K562 (cell line): Measurements from ENCODE around the gene LCLAT1. TPM values are rescaled to one million over a fixed set of nuclear protein-coding genes. Genes with fewer than 3 reads are reported as not detected.

Experiments used
- ATAC-seq: fragments of 200-7000 bp; cut with Tn5 transposase; 3 replicates; pipeline ENCODE4 v1.9.1; 2020; ENCODE audit warnings: moderate library complexity
- BruUV-seq: library from RNA; stranded (reverse); fragments of 400-500 nt; replicated peaks from 2 replicates; lab custom pipeline; 2021; lab: Mats Ljungman, UMichigan
- CTCF ChIA-PET: fragments of 300-600 bp; formaldehyde crosslinking; extraction: SDS; loops from one replicate; lab custom pipeline; 2021; ENCODE audit warnings: low intra/inter-chr PET ratio; lab: Yijun Ruan, JAX
- POLR2A ChIA-PET: fragments of 300-600, 350-650 bp; sonication (Branson Sonifier 250); formaldehyde crosslinking; extraction: SDS; loops from one replicate; lab custom pipeline; 2021; ENCODE audit warnings: antibody characterized with exemption, inconsistent platforms; lab: Yijun Ruan, JAX
- DNase-seq, 4 experiments: peaks; one replicate each; pipeline versions ENCODE4 v3.0.0 to v3.0.0-alpha.2; 2011 to 2018; ENCODE audit warnings: low spot score in 3 of 4, mixed read lengths in 3 of 4; ENCODE audit errors: extremely low read depth in 1 of 4
- FAIRE-seq: peaks from 2 replicates; lab custom pipeline; 2011; peaks lifted over from hg19 to GRCh38; lab: Jason Lieb, UNC
- H2AFZ ChIP-seq: 2 replicates; pipeline ENCODE4 v1.6.0; 2011; ENCODE audit warnings: low read depth, low read length, control low read depth, inconsistent platforms
- H3K27ac ChIP-seq: fragments of 200-600 bp; 3 replicates; pipeline ENCODE4 v1.8.0; 2011; ENCODE audit warnings: low read depth, mild to moderate bottlenecking, control low read depth, inconsistent platforms, low read length, moderate library complexity, mixed read lengths; ENCODE audit errors: extremely low read depth
- H3K27me3 ChIP-seq, 2 experiments: fragments of 300-600 bp in 1 of 2; 2 replicates in 1 of 2; 3 replicates in 1 of 2; pipeline versions ENCODE4 v1.6.0 to v1.8.0; 2011; ENCODE audit warnings: inconsistent platforms in 2 of 2, low read length in 2 of 2, mild to moderate bottlenecking in 1 of 2, mixed read lengths in 1 of 2, moderate library complexity in 1 of 2; ENCODE audit not compliant: control insufficient read depth in 2 of 2, insufficient read depth in 2 of 2
- H3K36me3 ChIP-seq: fragments of 300-600 bp; 3 replicates; pipeline ENCODE4 v1.8.0; 2011; ENCODE audit warnings: mild to moderate bottlenecking, low read length, inconsistent platforms; ENCODE audit not compliant: control insufficient read depth, insufficient read depth
- H3K4me1 ChIP-seq, 2 experiments: fragments of 200-600 bp in 1 of 2; replicated peaks in 1 of 2; 2 replicates in 1 of 2; 3 replicates in 1 of 2; pipeline versions ENCODE4 v1.5.1 to v1.8.0; 2011; ENCODE audit warnings: inconsistent platforms in 2 of 2, low read length in 2 of 2, mild to moderate bottlenecking in 1 of 2, mixed read lengths in 1 of 2, moderate library complexity in 1 of 2; ENCODE audit not compliant: control insufficient read depth in 2 of 2, insufficient read depth in 2 of 2
- H3K4me2 ChIP-seq: 2 replicates; pipeline ENCODE4 v1.6.1; 2011; ENCODE audit warnings: low read length, control low read depth, inconsistent platforms, mixed read lengths; ENCODE audit not compliant: insufficient read depth
- H3K4me3 ChIP-seq: fragments of 200-600 bp; sonication (generic), shearing (Covaris generic); 2 replicates; pipeline ENCODE4 v1.5.1; 2016; ENCODE audit warnings: control low read depth, inconsistent platforms
- H3K79me2 ChIP-seq: fragments of 200-600 bp; 3 replicates; pipeline ENCODE4 v1.8.0; 2011; ENCODE audit warnings: low read length, inconsistent platforms; ENCODE audit not compliant: control insufficient read depth, insufficient read depth
- H3K9ac ChIP-seq, 2 experiments: 2 replicates each; pipeline versions ENCODE4 v1.6.0 to v1.6.1; 2011; ENCODE audit warnings: low read depth in 2 of 2, low read length in 2 of 2, control low read depth in 1 of 2, inconsistent platforms in 1 of 2, mild to moderate bottlenecking in 1 of 2, mixed read lengths in 1 of 2; ENCODE audit not compliant: insufficient read depth in 1 of 2
- H3K9me1 ChIP-seq: one replicate; pipeline ENCODE4 v1.6.0; 2011; ENCODE audit warnings: inconsistent platforms, mild to moderate bottlenecking, low read length, moderate library complexity; ENCODE audit not compliant: control insufficient read depth, insufficient read depth
- H3K9me3 ChIP-seq: replicated peaks from 2 replicates; pipeline ENCODE4 v1.5.1; 2011; ENCODE audit warnings: low read depth, low read length, inconsistent platforms; ENCODE audit not compliant: control insufficient read depth, insufficient read depth
- H4K20me1 ChIP-seq: replicated peaks from 2 replicates; pipeline ENCODE4 v1.6.1; 2011; ENCODE audit warnings: low read length, inconsistent platforms, mixed read lengths; ENCODE audit not compliant: control insufficient read depth, insufficient read depth
- BRF1 ChIP-seq: IDR thresholded peaks from 3 replicates; pipeline ENCODE4 v1.6.1; 2011; ENCODE audit warnings: borderline replicate concordance, mild to moderate bottlenecking; ENCODE audit not compliant: insufficient read length; ENCODE audit errors: extremely low read depth
- CBFA2T2 ChIP-seq: fragments of 450-650 bp; conservative IDR thresholded peaks from 2 replicates; pipeline ENCODE4 v1.6.1; 2017; ENCODE audit warnings: mild to moderate bottlenecking
- CHD2 ChIP-seq: IDR thresholded peaks from 2 replicates; pipeline ENCODE4 v1.6.1; 2011; ENCODE audit warnings: low read depth, low read length
- COPS2 ChIP-seq: fragments of 450-650 bp; conservative IDR thresholded peaks from 2 replicates; pipeline ENCODE4 v1.6.1; 2016; ENCODE audit warnings: mild to moderate bottlenecking, moderate library complexity
- CREB3 ChIP-seq: fragments of 450-650 bp; conservative IDR thresholded peaks from 2 replicates; pipeline ENCODE4 v1.6.1; 2016; ENCODE audit warnings: missing genetic modification characterization, low read depth, mild to moderate bottlenecking, missing compliant biosample characterization, moderate library complexity
- CTCF ChIP-seq, 3 experiments: IDR thresholded peaks in 2 of 3; conservative IDR thresholded peaks in 1 of 3; 2 replicates each; pipeline ENCODE4 v1.5.1; 2011 to 2012; ENCODE audit warnings: low read length in 3 of 3, mild to moderate bottlenecking in 3 of 3, control low read depth in 2 of 3, improper control_type of control experiment in 1 of 3, inconsistent platforms in 1 of 3, low read depth in 1 of 3, mixed read lengths in 1 of 3, moderate library complexity in 1 of 3; ENCODE audit not compliant: insufficient read depth in 2 of 3
- FOXK1 ChIP-seq: sonication (generic); formaldehyde crosslinking; IDR thresholded peaks from 2 replicates; pipeline ENCODE4 v1.8.0; 2022; ENCODE audit warnings: missing genetic modification reagents, mild to moderate bottlenecking, borderline replicate concordance
- MXI1 ChIP-seq: IDR thresholded peaks from 2 replicates; pipeline ENCODE4 v1.6.1; 2011; ENCODE audit warnings: low read depth, mild to moderate bottlenecking, improper control_type of control experiment, low read length
- POLR2G ChIP-seq: fragments of 200-400 bp; formaldehyde crosslinking; IDR thresholded peaks from 2 replicates; pipeline ENCODE4 v1.6.1; 2017; ENCODE audit warnings: low read depth, mild to moderate bottlenecking, antibody characterized with exemption, low read length, moderate library complexity
- POLR3G ChIP-seq: IDR thresholded peaks from 2 replicates; pipeline ENCODE4 v1.6.1; 2011; ENCODE audit not compliant: insufficient read length, insufficient replicate concordance; ENCODE audit errors: extremely low read depth
- RBM39 ChIP-seq: fragments of 200-400 bp; formaldehyde crosslinking; optimal IDR thresholded peaks from 2 replicates; pipeline ENCODE3; 2018; ENCODE audit warnings: low read depth, low read length
- WGBS: fragments of 100-300 bp; shearing (Covaris generic); methylation state at CpG from one replicate; pipeline ENCODE4 v1.1.6; 2016; ENCODE audit warnings: low coverage, mixed read lengths; ENCODE audit not compliant: insufficient coverage; ENCODE audit errors: missing lambda C conversion rate; 5-methylcytosine and 5-hydroxymethylcytosine counted together
- in situ Hi-C: fragments of 300-500 bp; cut with MboI; formaldehyde crosslinking; loops from 4 replicates; pipeline ENCODE4 v1.15.0; 2018; ENCODE audit warnings: inconsistent platforms, mixed read lengths
- intact Hi-C: fragments of 100-400 bp; cut with micrococcal nuclease; formaldehyde crosslinking; loops from 2 replicates; pipeline ENCODE4 v1.14.2; 2022
- polyA plus RNA-seq, 8 experiments: library from polyadenylated mRNA; depleted of rRNA in 4 of 8; stranded (reverse) in 5 of 8; unstranded in 3 of 8; fragments of >200 nt; fragmentation: Nextera tagmentation in 2 of 8; fragmentation: Illumina TruSeq in 1 of 8; extraction: Ambion mirVana in 2 of 8; extraction: Trizol in 1 of 8; gene quantifications; 2 replicates each; pipeline versions ENCODE4 v1.2.1 to v1.2.3, GENCODE V29; 2011 to 2014; ENCODE audit warnings: inconsistent platforms in 1 of 8, missing spikeins in 1 of 8
- total RNA-seq, 7 experiments: library from RNA; depleted of rRNA in 6 of 7; stranded (reverse); fragments of >200 nt in 6 of 7; fragmentation: Illumina TruSeq in 2 of 7; extraction: Trizol in 2 of 7; gene quantifications; 2 replicates each; pipeline versions ENCODE4 v1.2.1 to v1.2.3, GENCODE V29; 2011 to 2021; ENCODE audit warnings: low replicate concordance in 1 of 7

Gene LCLAT1
- total and polyA plus RNA-seq, 9 of the 15 experiments (the other 6 are each of a cell fraction or from before 2014, with no cell fraction given): 8.9 to 63.3 (median 25.4) TPM

- POLR2A ChIA-PET: interaction anchor here (0.6 kb wide), 1 partner anchor 328 kb away, joined by 3 read pairs; no protein-coding TSS in a partner anchor
- Histone ChIP-seq H3K36me3 (no peaks in the 10 kb centered on the region), H4K20me1 (no peaks in the 10 kb centered on the region), H3K27ac (no peak overlapping the region), H3K9ac (no peak overlapping the region), H3K4me2 (no peak overlapping the region), H2AFZ (no peak overlapping the region), H3K4me3 (no peak overlapping the region), H3K9me3 (no peaks in the 10 kb centered on the region), H3K79me2 (no peaks in the 10 kb centered on the region), H3K27me3 (peaks cover 16 to 70% of the 10 kb centered on the region in 2 experiments; a peak in 4 of 5 replicates), H3K9me1 (no peaks in the 10 kb centered on the region), H3K4me1 (no peaks in the 10 kb centered on the region)
- CTCF ChIA-PET: no interaction called here
- intact Hi-C loops (no loop called here), in situ Hi-C loops (no loop called here)
- ATAC-seq (no peak), FAIRE-seq (no peak), DNase-seq (no peak)
- no TSS peak for BruUV-seq
- WGBS: 1% methylated on average over 8 of the region's 8 CpGs
- TF ChIP-seq COPS2: no peak
- no peak for TF ChIP-seq CREB3 (tag)
- no peak for TF ChIP-seq POLR3G
- TF ChIP-seq FOXK1: no peak
- TF ChIP-seq MXI1: no peak
- no peak for TF ChIP-seq CTCF (IDR thresholded peaks at IDR 0.05 in 2 of 3, conservative IDR thresholded peaks at IDR 0.05 in 1 of 3; ENCODE audit: insufficient read depth in 2 of 3, low read depth in 1 of 3, low read length in 3 of 3)
- TF ChIP-seq CHD2: no peak
- no peak for TF ChIP-seq POLR2G
- no peak for TF ChIP-seq CBFA2T2
- TF ChIP-seq BRF1: no peak
- TF ChIP-seq RBM39: no peak
These were observed 237.0 kb downstream of the LCLAT1 start for GRCh38 chr2:30684026-30684425.
